Fibroblast of the aortic adventitia (primary cell): Measurements from ENCODE around the gene GLYR1. TPM values are rescaled to one million over a fixed set of nuclear protein-coding genes. Genes with fewer than 3 reads are reported as not detected.

Experiments
- DNase-seq: peaks from one replicate; pipeline ENCODE4 v3.0.0-alpha.2; 2010; ENCODE audit warnings: low read depth
- H3K4me3 ChIP-seq: 2 replicates; pipeline ENCODE4 v1.5.1; 2011; ENCODE audit warnings: low read depth, mild to moderate bottlenecking, control low read depth, low read length, moderate library complexity
- total RNA-seq: library from RNA; depleted of rRNA; stranded (reverse); fragments of >200 nt; gene quantifications from 2 replicates; pipeline ENCODE4 v1.2.3, GENCODE V29; 2012; ENCODE audit warnings: low replicate concordance
- TF ChIP-seq, protein P1 (sequence below): IDR thresholded peaks from 2 replicates; pipeline ENCODE4 v1.5.1; 2011; ENCODE audit warnings: mild to moderate bottlenecking, low read length, control low read depth, inconsistent platforms; ENCODE audit not compliant: insufficient read depth

Gene GLYR1
- total RNA-seq, 1 donor, result 55.0 TPM

DNA sequence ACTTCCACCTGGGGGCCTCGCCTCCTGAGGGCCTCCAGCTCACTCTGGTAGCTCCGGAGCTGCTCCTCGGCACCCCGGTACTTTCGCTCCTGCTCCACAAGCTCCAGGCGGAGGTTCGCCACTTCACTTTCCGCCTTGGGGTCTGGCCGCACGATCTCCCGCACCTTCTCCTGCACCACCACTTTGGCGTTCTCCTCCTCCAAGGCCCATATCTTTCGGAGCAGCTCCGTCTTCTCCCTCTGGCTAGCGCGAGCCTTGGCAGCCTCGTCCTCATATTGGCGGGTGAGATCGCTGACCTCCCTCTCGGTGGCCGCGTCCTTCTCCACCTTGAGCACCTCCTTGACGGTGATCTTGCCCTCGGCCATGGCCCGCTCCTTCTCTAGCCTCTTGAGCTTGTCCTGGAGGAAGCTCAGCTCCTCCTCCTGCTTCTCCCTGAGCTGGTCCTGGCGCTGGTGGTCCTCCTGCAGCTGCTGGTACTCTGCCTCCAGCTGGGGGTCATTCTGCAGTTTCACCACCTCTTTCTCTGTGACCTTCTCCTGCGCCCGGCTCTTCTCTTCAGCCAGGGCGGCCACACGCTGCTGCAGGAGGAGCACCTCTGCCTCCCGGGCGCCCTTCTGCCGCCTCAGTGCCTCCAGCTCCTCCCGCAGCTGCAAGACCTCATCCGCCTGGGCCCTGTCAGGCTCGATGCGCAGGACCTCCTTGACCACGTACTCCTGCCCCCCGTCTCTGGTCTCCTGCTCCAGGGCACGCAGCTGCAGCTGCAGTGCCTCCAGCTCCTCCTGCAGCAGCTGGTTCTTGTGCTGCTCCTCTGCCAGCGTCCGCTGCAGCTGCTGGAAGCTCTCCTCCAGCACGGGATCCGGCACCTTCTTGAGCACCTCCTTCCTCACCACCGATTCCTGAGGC is 38.1 kb upstream of the GLYR1 start:
- no peak for DNase-seq
- TF ChIP-seq, protein P1, sequence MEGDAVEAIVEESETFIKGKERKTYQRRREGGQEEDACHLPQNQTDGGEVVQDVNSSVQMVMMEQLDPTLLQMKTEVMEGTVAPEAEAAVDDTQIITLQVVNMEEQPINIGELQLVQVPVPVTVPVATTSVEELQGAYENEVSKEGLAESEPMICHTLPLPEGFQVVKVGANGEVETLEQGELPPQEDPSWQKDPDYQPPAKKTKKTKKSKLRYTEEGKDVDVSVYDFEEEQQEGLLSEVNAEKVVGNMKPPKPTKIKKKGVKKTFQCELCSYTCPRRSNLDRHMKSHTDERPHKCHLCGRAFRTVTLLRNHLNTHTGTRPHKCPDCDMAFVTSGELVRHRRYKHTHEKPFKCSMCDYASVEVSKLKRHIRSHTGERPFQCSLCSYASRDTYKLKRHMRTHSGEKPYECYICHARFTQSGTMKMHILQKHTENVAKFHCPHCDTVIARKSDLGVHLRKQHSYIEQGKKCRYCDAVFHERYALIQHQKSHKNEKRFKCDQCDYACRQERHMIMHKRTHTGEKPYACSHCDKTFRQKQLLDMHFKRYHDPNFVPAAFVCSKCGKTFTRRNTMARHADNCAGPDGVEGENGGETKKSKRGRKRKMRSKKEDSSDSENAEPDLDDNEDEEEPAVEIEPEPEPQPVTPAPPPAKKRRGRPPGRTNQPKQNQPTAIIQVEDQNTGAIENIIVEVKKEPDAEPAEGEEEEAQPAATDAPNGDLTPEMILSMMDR, result no peak

GRCh38 chr16:4884209-4884608 is 37.1 kb upstream of the GLYR1 start:
- TF ChIP-seq, protein P1, result no peak
- no peak for DNase-seq
- no peak overlapping the region for H3K4me3 ChIP-seq

More for the DNA sequence above, 38.1 kb upstream of the GLYR1 start:
- no peak overlapping the region for H3K4me3 ChIP-seq

- DNase-seq, result no peak
- H3K4me3 ChIP-seq, result no peak overlapping the region
- TF ChIP-seq, protein P1, result no peak
Observed at GRCh38 chr16:4883501-4883900, 36.4 kb upstream of the GLYR1 start.

GRCh38 chr16:4882633-4883285 is 35.7 kb upstream of the GLYR1 start:
- no peak for DNase-seq
- TF ChIP-seq, protein P1, result no peak
- H3K4me3 ChIP-seq, result no peak overlapping the region

GRCh38 chr16:4882000-4882632 is 35.0 kb upstream of the GLYR1 start:
- DNase-seq, result peak; percentile 46
- TF ChIP-seq, protein P1, result no peak
- H3K4me3 ChIP-seq, result no peak overlapping the region

DNA sequence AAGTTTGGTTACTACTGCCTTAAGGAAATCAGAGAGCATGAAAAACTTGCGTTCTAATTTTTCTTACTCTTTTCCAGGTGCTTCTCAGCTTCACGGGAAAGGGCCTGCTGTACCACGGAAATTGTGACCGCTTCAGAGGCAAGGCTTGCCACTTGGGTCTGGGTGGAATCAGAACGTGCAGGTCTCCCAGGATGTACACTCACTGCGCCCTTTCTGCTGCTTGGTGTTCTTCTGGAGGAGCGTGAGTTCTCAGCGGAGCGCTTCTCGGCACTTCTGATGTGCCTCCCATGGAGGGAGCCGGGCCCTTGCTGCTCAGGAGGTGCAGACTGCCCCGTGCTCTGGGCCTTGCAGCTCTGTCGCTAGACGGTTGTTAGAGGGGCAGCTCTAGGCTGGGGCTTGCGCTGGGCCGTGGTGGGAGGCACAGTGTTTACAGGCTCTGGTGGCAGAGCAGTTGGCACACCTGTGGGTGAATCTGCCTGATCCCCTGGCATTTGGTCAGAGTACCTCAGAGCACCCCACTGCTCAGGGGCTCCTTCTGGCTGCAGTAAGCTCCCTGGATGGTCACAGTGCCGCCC is 33.0 kb upstream of the GLYR1 start:
- no peak overlapping the region for H3K4me3 ChIP-seq
- no peak for DNase-seq
- TF ChIP-seq, protein P1, result no peak
